PC-9 (cell line): ENCODE data around the gene SLC1A3. TPM values are rescaled to one million over a fixed set of nuclear protein-coding genes. Genes with fewer than 3 reads are reported as not detected.

Experiments
- BruUV-seq: library from RNA; stranded (reverse); fragments of 400-500 nt; replicated peaks from 2 replicates; lab custom pipeline; 2021; lab: Mats Ljungman, UMichigan
- CTCF ChIA-PET: fragments of 300-600 bp; sonication (Branson Sonifier 250); formaldehyde crosslinking; loops from one replicate; lab custom pipeline; 2022; ENCODE audit warnings: antibody characterized with exemption; lab: Charles Lee
- POLR2A ChIA-PET: fragments of 300-600 bp; sonication (Branson Sonifier 250); formaldehyde crosslinking; loops from one replicate; lab custom pipeline; 2022; ENCODE audit warnings: antibody characterized with exemption; ENCODE audit not compliant: unreplicated experiment; lab: Charles Lee
- DNase-seq, 2 experiments: peaks; one replicate each; pipeline versions ENCODE4 v3.0.0 to v3.0.0-alpha.2; 2015 to 2022; ENCODE audit warnings: mixed read lengths in 1 of 2
- H2AFZ ChIP-seq: fragments of 200-600 bp; sonication (generic); 2 replicates; pipeline ENCODE4 v1.8.1; 2017; ENCODE audit warnings: antibody characterized with exemption
- H3F3A ChIP-seq: fragments of 200-600 bp; sonication (generic); 2 replicates; pipeline ENCODE4 v1.8.1; 2017; ENCODE audit warnings: antibody characterized with exemption, mild to moderate bottlenecking, low read depth; ENCODE audit not compliant: insufficient read depth
- H3K27ac ChIP-seq: fragments of 200-600 bp; sonication (generic); 2 replicates; pipeline ENCODE4 v1.6.1; 2016; ENCODE audit warnings: mixed run types
- H3K27me3 ChIP-seq: fragments of 200-600 bp; sonication (generic); 2 replicates; pipeline ENCODE4 v1.6.1; 2016; ENCODE audit warnings: low read depth, mixed run types; ENCODE audit not compliant: insufficient read depth
- H3K36me3 ChIP-seq: fragments of 200-600 bp; sonication (generic); 2 replicates; pipeline ENCODE4 v1.6.1; 2016; ENCODE audit warnings: low read depth, mixed run types
- H3K4me1 ChIP-seq: fragments of 200-600 bp; sonication (generic); replicated peaks from 2 replicates; pipeline ENCODE4 v1.6.1; 2016; ENCODE audit warnings: mixed run types; ENCODE audit not compliant: insufficient read depth
- H3K4me2 ChIP-seq: fragments of 200-600 bp; sonication (generic); 2 replicates; pipeline ENCODE4 v1.6.1; 2017; ENCODE audit warnings: mixed run types
- H3K4me3 ChIP-seq: fragments of 200-600 bp; sonication (generic); 2 replicates; pipeline ENCODE4 v1.6.1; 2016; ENCODE audit warnings: mixed run types
- H3K79me2 ChIP-seq: fragments of 200-600 bp; sonication (generic); 2 replicates; pipeline ENCODE4 v1.6.1; 2017; ENCODE audit warnings: low read depth, mixed run types
- H3K9me2 ChIP-seq: fragments of 200-600 bp; sonication (generic); 2 replicates; pipeline ENCODE4 v1.8.1; 2017; ENCODE audit warnings: mild to moderate bottlenecking; ENCODE audit not compliant: insufficient read depth
- H3K9me3 ChIP-seq: fragments of 200-600 bp; sonication (generic); 2 replicates; pipeline ENCODE4 v1.8.1; 2016; ENCODE audit warnings: low read depth; ENCODE audit not compliant: insufficient read depth
- H4K20me1 ChIP-seq: fragments of 200-600 bp; sonication (generic); 2 replicates; pipeline ENCODE4 v1.8.1; 2017; ENCODE audit not compliant: insufficient read depth
- CTCF ChIP-seq: fragments of 200-600 bp; sonication (generic); conservative IDR thresholded peaks from 2 replicates; pipeline ENCODE4 v1.6.1; 2017; ENCODE audit warnings: mixed run types, antibody characterized with exemption, mild to moderate bottlenecking, moderate library complexity
- EZH2 ChIP-seq: fragments of 200-600 bp; sonication (generic); IDR thresholded peaks from 2 replicates; pipeline ENCODE4 v1.8.0; 2017; ENCODE audit warnings: antibody characterized with exemption, low read depth
- intact Hi-C: fragments of 100-400 bp; cut with micrococcal nuclease; formaldehyde crosslinking; loops from one replicate; pipeline ENCODE4 v1.10.0; 2022; ENCODE audit not compliant: unreplicated experiment
- total RNA-seq: library from RNA; stranded (reverse); gene quantifications from 2 replicates; pipeline ENCODE4 v1.2.3, GENCODE V29; 2021

Gene SLC1A3
- total RNA-seq, 1 experiment from 2014 or later, result 0.24 TPM

- no peaks in the 10 kb centered on the region for H4K20me1 ChIP-seq
- POLR2A ChIA-PET, result no interaction called here
- H3K27ac ChIP-seq, result peak overlapping the region; percentile 79; the same call in 1 of the 2 replicates
- no peak for TF ChIP-seq CTCF
- no peak for TF ChIP-seq EZH2
- H3K4me3 ChIP-seq, result no peak overlapping the region
- no peaks in the 10 kb centered on the region for H3K79me2 ChIP-seq
- peaks cover 53% of the 10 kb centered on the region for H3K4me1 ChIP-seq
- intact Hi-C loops, result no loop called here
- no peaks in the 10 kb centered on the region for H3K27me3 ChIP-seq
- no peaks in the 10 kb centered on the region for H3K9me3 ChIP-seq
- H3F3A ChIP-seq, result peaks cover 38% of the 10 kb centered on the region
- peak overlapping the region; percentile 60; the same call in 1 of the 2 replicates for H3K4me2 ChIP-seq
- no TSS peak for BruUV-seq
- peaks cover 26% of the 10 kb centered on the region for H3K36me3 ChIP-seq
- no peaks in the 10 kb centered on the region; the same call in 1 of the 2 replicates for H3K9me2 ChIP-seq
- no peak for DNase-seq
- CTCF ChIA-PET, result no interaction called here
- H2AFZ ChIP-seq, result no peak overlapping the region
Observed at GRCh38 chr5:36669015-36669651, 62.7 kb downstream of the SLC1A3 start.

GRCh38 chr5:36670548-36670947, 64.1 kb downstream of the SLC1A3 start:
- Histone ChIP-seq H3K27ac (no peak overlapping the region), H3K79me2 (no peaks in the 10 kb centered on the region), H4K20me1 (no peaks in the 10 kb centered on the region), H3K4me2 (no peak overlapping the region), H2AFZ (no peak overlapping the region), H3K36me3 (peaks cover 34% of the 10 kb centered on the region), H3F3A (peaks cover 28% of the 10 kb centered on the region), H3K9me3 (no peaks in the 10 kb centered on the region), H3K4me1 (peaks cover 39% of the 10 kb centered on the region), H3K9me2 (no peaks in the 10 kb centered on the region; the same call in 1 of the 2 replicates), H3K4me3 (no peak overlapping the region), H3K27me3 (no peaks in the 10 kb centered on the region)
- DNase-seq, result no peak
- intact Hi-C loops, result no loop called here
- no peak for TF ChIP-seq CTCF
- TF ChIP-seq EZH2, result no peak
- CTCF ChIA-PET, result interaction anchor here (0.6 to 0.9 kb wide), 2 partner anchors 18 to 61 kb away, joined by 3 read pairs; no protein-coding TSS in a partner anchor
- BruUV-seq, result no TSS peak
- POLR2A ChIA-PET, result no interaction called here

GRCh38 chr5:36675282-36675681, 68.9 kb downstream of the SLC1A3 start:
- H3K9me2 ChIP-seq, result no peaks in the 10 kb centered on the region; the same call in 1 of the 2 replicates
- H3K36me3 ChIP-seq, result peaks cover 42% of the 10 kb centered on the region
- ChIA-PET POLR2A (no interaction called here), CTCF (no interaction called here)
- no peak overlapping the region for H2AFZ ChIP-seq
- no peaks in the 10 kb centered on the region for H3K9me3 ChIP-seq
- no peak overlapping the region for H3K27ac ChIP-seq
- no peaks in the 10 kb centered on the region for H3K27me3 ChIP-seq
- intact Hi-C loops, result no loop called here
- no TSS peak for BruUV-seq
- TF ChIP-seq CTCF, result no peak
- TF ChIP-seq EZH2, result no peak
- no peaks in the 10 kb centered on the region for H3F3A ChIP-seq
- H3K4me3 ChIP-seq, result no peak overlapping the region
- H3K79me2 ChIP-seq, result no peaks in the 10 kb centered on the region
- no peaks in the 10 kb centered on the region for H4K20me1 ChIP-seq
- no peaks in the 10 kb centered on the region for H3K4me1 ChIP-seq
- H3K4me2 ChIP-seq, result no peak overlapping the region
- DNase-seq, result no peak
